K562 (cell line): Measurements from ENCODE around the gene VSIG2. TPM values are rescaled to one million over a fixed set of nuclear protein-coding genes. Genes with fewer than 3 reads are reported as not detected.
A peak's percentile ranks its signal among the peaks of the same experiment; 100 is the strongest.

ENCODE experiments used
- ATAC-seq: fragments of 200-7000 bp; cut with Tn5 transposase; 3 replicates; pipeline ENCODE4 v1.9.1; 2020; ENCODE audit warnings: moderate library complexity
- BruUV-seq: library from RNA; stranded (reverse); fragments of 400-500 nt; replicated peaks from 2 replicates; lab custom pipeline; 2021; lab: Mats Ljungman, UMichigan
- CTCF ChIA-PET: fragments of 300-600 bp; formaldehyde crosslinking; extraction: SDS; loops from one replicate; lab custom pipeline; 2021; ENCODE audit warnings: low intra/inter-chr PET ratio; lab: Yijun Ruan, JAX
- POLR2A ChIA-PET: fragments of 300-600, 350-650 bp; sonication (Branson Sonifier 250); formaldehyde crosslinking; extraction: SDS; loops from one replicate; lab custom pipeline; 2021; ENCODE audit warnings: antibody characterized with exemption, inconsistent platforms; lab: Yijun Ruan, JAX
- DNase-seq, 4 experiments: peaks; one replicate each; pipeline versions ENCODE4 v3.0.0 to v3.0.0-alpha.2; 2011 to 2018; ENCODE audit warnings: low spot score in 3 of 4, mixed read lengths in 3 of 4; ENCODE audit errors: extremely low read depth in 1 of 4
- FAIRE-seq: peaks from 2 replicates; lab custom pipeline; 2011; peaks lifted over from hg19 to GRCh38; lab: Jason Lieb, UNC
- H2AFZ ChIP-seq: 2 replicates; pipeline ENCODE4 v1.6.0; 2011; ENCODE audit warnings: low read depth, low read length, control low read depth, inconsistent platforms
- H3K27ac ChIP-seq: fragments of 200-600 bp; 3 replicates; pipeline ENCODE4 v1.8.0; 2011; ENCODE audit warnings: low read depth, mild to moderate bottlenecking, control low read depth, inconsistent platforms, low read length, moderate library complexity, mixed read lengths; ENCODE audit errors: extremely low read depth
- H3K27me3 ChIP-seq, 2 experiments: fragments of 300-600 bp in 1 of 2; 2 replicates in 1 of 2; 3 replicates in 1 of 2; pipeline versions ENCODE4 v1.6.0 to v1.8.0; 2011; ENCODE audit warnings: inconsistent platforms in 2 of 2, low read length in 2 of 2, mild to moderate bottlenecking in 1 of 2, mixed read lengths in 1 of 2, moderate library complexity in 1 of 2; ENCODE audit not compliant: control insufficient read depth in 2 of 2, insufficient read depth in 2 of 2
- H3K36me3 ChIP-seq: fragments of 300-600 bp; 3 replicates; pipeline ENCODE4 v1.8.0; 2011; ENCODE audit warnings: mild to moderate bottlenecking, low read length, inconsistent platforms; ENCODE audit not compliant: control insufficient read depth, insufficient read depth
- H3K4me1 ChIP-seq, 2 experiments: fragments of 200-600 bp in 1 of 2; replicated peaks in 1 of 2; 2 replicates in 1 of 2; 3 replicates in 1 of 2; pipeline versions ENCODE4 v1.5.1 to v1.8.0; 2011; ENCODE audit warnings: inconsistent platforms in 2 of 2, low read length in 2 of 2, mild to moderate bottlenecking in 1 of 2, mixed read lengths in 1 of 2, moderate library complexity in 1 of 2; ENCODE audit not compliant: control insufficient read depth in 2 of 2, insufficient read depth in 2 of 2
- H3K4me2 ChIP-seq: 2 replicates; pipeline ENCODE4 v1.6.1; 2011; ENCODE audit warnings: low read length, control low read depth, inconsistent platforms, mixed read lengths; ENCODE audit not compliant: insufficient read depth
- H3K4me3 ChIP-seq: fragments of 200-600 bp; sonication (generic), shearing (Covaris generic); 2 replicates; pipeline ENCODE4 v1.5.1; 2016; ENCODE audit warnings: control low read depth, inconsistent platforms
- H3K79me2 ChIP-seq: fragments of 200-600 bp; 3 replicates; pipeline ENCODE4 v1.8.0; 2011; ENCODE audit warnings: low read length, inconsistent platforms; ENCODE audit not compliant: control insufficient read depth, insufficient read depth
- H3K9ac ChIP-seq, 2 experiments: 2 replicates each; pipeline versions ENCODE4 v1.6.0 to v1.6.1; 2011; ENCODE audit warnings: low read depth in 2 of 2, low read length in 2 of 2, control low read depth in 1 of 2, inconsistent platforms in 1 of 2, mild to moderate bottlenecking in 1 of 2, mixed read lengths in 1 of 2; ENCODE audit not compliant: insufficient read depth in 1 of 2
- H3K9me1 ChIP-seq: one replicate; pipeline ENCODE4 v1.6.0; 2011; ENCODE audit warnings: inconsistent platforms, mild to moderate bottlenecking, low read length, moderate library complexity; ENCODE audit not compliant: control insufficient read depth, insufficient read depth
- H3K9me3 ChIP-seq: replicated peaks from 2 replicates; pipeline ENCODE4 v1.5.1; 2011; ENCODE audit warnings: low read depth, low read length, inconsistent platforms; ENCODE audit not compliant: control insufficient read depth, insufficient read depth
- H4K20me1 ChIP-seq: replicated peaks from 2 replicates; pipeline ENCODE4 v1.6.1; 2011; ENCODE audit warnings: low read length, inconsistent platforms, mixed read lengths; ENCODE audit not compliant: control insufficient read depth, insufficient read depth
- BHLHE40 ChIP-seq: IDR thresholded peaks from 2 replicates; pipeline ENCODE4 v1.6.1; 2011; ENCODE audit warnings: low read length, improper control_type of control experiment
- CEBPB ChIP-seq: fragments of 450-650 bp; IDR thresholded peaks from 2 replicates; pipeline ENCODE4 v1.6.1; 2016; ENCODE audit warnings: missing genetic modification characterization, missing compliant biosample characterization
- MCM3 ChIP-seq: fragments of 450-650 bp; IDR thresholded peaks from 2 replicates; pipeline ENCODE4 v1.6.1; 2016
- WGBS: fragments of 100-300 bp; shearing (Covaris generic); methylation state at CpG from one replicate; pipeline ENCODE4 v1.1.6; 2016; ENCODE audit warnings: low coverage, mixed read lengths; ENCODE audit not compliant: insufficient coverage; ENCODE audit errors: missing lambda C conversion rate; 5-methylcytosine and 5-hydroxymethylcytosine counted together
- in situ Hi-C: fragments of 300-500 bp; cut with MboI; formaldehyde crosslinking; loops from 4 replicates; pipeline ENCODE4 v1.15.0; 2018; ENCODE audit warnings: inconsistent platforms, mixed read lengths
- intact Hi-C: fragments of 100-400 bp; cut with micrococcal nuclease; formaldehyde crosslinking; loops from 2 replicates; pipeline ENCODE4 v1.14.2; 2022
- polyA plus RNA-seq, 8 experiments: library from polyadenylated mRNA; depleted of rRNA in 4 of 8; stranded (reverse) in 5 of 8; unstranded in 3 of 8; fragments of >200 nt; fragmentation: Nextera tagmentation in 2 of 8; fragmentation: Illumina TruSeq in 1 of 8; extraction: Ambion mirVana in 2 of 8; extraction: Trizol in 1 of 8; gene quantifications; 2 replicates each; pipeline versions ENCODE4 v1.2.1 to v1.2.3, GENCODE V29; 2011 to 2014; ENCODE audit warnings: inconsistent platforms in 1 of 8, missing spikeins in 1 of 8
- total RNA-seq, 7 experiments: library from RNA; depleted of rRNA in 6 of 7; stranded (reverse); fragments of >200 nt in 6 of 7; fragmentation: Illumina TruSeq in 2 of 7; extraction: Trizol in 2 of 7; gene quantifications; 2 replicates each; pipeline versions ENCODE4 v1.2.1 to v1.2.3, GENCODE V29; 2011 to 2021; ENCODE audit warnings: low replicate concordance in 1 of 7
- TF ChIP-seq, protein P1 (sequence below): fragments of 250-450 bp; sonication (Bioruptor Pico); IDR thresholded peaks from 2 replicates; pipeline ENCODE4 v1.4.0; 2020; ENCODE audit warnings: borderline replicate concordance

The VSIG2 gene
- total and polyA plus RNA-seq, 9 of the 15 experiments (the other 6 are each of a cell fraction or from before 2014, with no cell fraction given) = not detected

DNA sequence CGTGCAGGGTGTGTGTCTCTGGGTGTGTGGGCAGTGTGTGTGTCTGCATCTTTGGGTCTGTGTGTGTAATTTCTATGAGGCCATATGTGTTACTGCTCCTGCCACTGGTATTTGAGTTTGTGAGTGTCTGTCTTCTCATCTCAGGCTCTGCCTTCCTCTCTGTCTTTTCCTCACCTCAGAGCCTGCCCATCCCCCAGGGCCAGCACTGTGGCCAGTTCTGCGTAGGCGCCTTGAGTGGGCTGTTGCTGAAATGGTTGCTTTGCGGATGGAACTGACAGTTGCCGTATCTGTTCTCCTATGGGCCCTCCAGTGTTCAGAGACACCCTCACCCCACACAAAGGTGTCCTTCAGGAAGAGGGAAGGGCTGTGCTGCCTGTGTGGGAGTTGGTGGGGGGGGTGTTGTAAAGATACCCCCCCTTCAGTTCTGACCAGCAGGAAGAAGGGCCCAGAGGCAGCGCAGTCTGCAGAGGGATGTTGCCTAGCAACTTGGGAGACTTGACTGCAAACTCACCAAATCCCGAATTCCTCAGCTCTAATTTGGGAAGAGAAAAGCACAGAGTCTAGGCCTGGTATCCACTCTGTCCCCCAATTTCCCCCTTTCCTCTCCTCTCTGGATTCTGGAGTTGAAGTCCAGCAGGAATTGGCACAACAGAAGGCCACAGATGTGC is 14.3 kb downstream of the VSIG2 start (continued):
- TF ChIP-seq, protein P1, sequence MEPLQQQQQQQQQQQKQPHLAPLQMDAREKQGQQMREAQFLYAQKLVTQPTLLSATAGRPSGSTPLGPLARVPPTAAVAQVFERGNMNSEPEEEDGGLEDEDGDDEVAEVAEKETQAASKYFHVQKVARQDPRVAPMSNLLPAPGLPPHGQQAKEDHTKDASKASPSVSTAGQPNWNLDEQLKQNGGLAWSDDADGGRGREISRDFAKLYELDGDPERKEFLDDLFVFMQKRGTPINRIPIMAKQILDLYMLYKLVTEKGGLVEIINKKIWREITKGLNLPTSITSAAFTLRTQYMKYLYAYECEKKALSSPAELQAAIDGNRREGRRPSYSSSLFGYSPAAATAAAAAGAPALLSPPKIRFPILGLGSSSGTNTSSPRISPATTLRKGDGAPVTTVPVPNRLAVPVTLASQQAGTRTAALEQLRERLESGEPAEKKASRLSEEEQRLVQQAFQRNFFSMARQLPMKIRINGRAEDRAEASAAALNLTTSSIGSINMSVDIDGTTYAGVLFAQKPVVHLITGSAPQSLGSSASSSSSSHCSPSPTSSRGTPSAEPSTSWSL (CRISPR knock-in tag) = no peak
- TF ChIP-seq, all 486 proteins: peak for 2

DNA sequence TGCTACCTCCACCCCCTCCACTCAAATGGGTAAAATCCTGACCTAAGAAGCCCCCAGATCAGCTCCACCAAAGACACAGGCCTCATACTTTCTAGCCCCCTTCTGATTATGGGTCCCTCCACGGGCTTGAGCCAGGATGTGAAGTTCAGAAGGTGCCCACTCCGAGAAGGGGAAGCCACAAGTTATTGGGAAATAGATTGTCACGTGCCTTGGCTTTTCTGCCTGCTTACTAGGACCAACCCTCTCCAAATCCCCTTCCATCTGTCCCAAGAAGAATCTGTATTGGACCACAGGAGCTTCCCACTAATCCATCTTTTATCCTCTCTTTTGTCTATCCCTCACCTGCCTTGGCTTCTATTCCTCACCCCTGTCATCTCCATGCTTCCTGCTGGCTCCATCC is 15.3 kb downstream of the VSIG2 start:
- no peak for FAIRE-seq
- no peak overlapping the region for H3K27ac ChIP-seq
- H3K4me3 ChIP-seq = no peak overlapping the region
- no peak overlapping the region for H3K9ac ChIP-seq
- DNase-seq = no peak
- in situ Hi-C loops (no loop called here), intact Hi-C loops (no loop called here)
- ChIA-PET POLR2A (interaction anchor here (0.6 kb wide), 1 partner anchor 13 kb away, joined by 4 read pairs; no protein-coding TSS in a partner anchor), CTCF (no interaction called here)
- no peaks in the 10 kb centered on the region for H3K36me3 ChIP-seq
- no peaks in the 10 kb centered on the region for H3K9me1 ChIP-seq
- WGBS = 0% methylated on average over 3 of the region's 3 CpGs
- peaks cover 13 to 17% of the 10 kb centered on the region in 2 experiments; a peak in 4 of 5 replicates for H3K4me1 ChIP-seq
- no peak for ATAC-seq
- no peak overlapping the region for H3K4me2 ChIP-seq
- H3K9me3 ChIP-seq = no peaks in the 10 kb centered on the region
- TF ChIP-seq MCM3 (no peak), CEBPB (0 out of 2 replicates have a peak, but pooled peaks have one; percentile 18), BHLHE40 (peak; percentile 21; the same call in 1 of the 2 replicates)
- no peaks in the 10 kb centered on the region for H3K79me2 ChIP-seq
- H2AFZ ChIP-seq = no peak overlapping the region
- peaks cover 10 to 38% of the 10 kb centered on the region in 2 experiments; a peak in 4 of 5 replicates for H3K27me3 ChIP-seq
- 0 out of 2 replicates have a peak, but pooled peaks cover 2% of the 10 kb centered on the region for H4K20me1 ChIP-seq
- BruUV-seq = no TSS peak
